Measurements from ENCODE around the gene VASP. TPM values are rescaled to one million over a fixed set of nuclear protein-coding genes. Genes with fewer than 3 reads are reported as not detected.

The VASP gene
- total RNA-seq, 1 donor = 71.3 TPM

DNA sequence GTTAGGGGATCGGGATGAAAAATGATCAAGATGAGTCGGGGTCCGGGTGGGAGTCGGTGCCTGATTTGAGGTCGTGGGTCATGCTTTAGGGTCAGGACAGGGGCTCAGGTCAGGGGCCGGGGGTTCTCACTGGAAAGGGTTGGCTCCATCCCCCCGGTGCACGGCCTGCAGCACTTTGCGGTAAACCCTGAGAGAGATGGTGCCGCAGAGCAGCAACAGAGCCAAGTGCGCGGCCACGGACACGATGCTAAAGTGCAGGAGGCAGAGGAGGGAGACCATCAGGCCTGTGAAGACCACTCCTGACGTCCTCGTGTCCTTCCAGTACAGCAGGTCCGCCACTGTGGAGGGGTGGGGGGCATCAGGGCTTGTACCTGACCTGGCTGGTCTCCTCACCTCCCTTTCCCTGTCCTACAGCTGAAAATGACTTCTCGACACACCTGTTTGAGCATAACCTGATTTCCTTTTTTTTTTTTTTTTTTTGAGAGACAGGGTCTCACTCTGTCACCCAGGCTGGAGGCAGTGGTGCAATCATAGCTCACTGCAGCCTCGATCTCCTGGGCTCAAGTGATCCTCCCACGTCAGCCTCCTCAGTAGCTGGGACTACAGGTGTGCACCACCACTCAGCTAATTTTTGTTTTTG, 17.9 kb upstream of the VASP start:
- no peak for DNase-seq (ENCODE audit: insufficient read length, low spot score, missing footprints)
- Histone ChIP-seq H3K4me3 (ENCODE audit: insufficient read depth, low read length) (no peak overlapping the region), H3K9me3 (ENCODE audit: low read depth, low read length) (no peaks in the 10 kb centered on the region), H3K4me2 (ENCODE audit: insufficient read depth, low read length) (no peak overlapping the region), H4K20me1 (ENCODE audit: insufficient read depth, low read length) (no peaks in the 10 kb centered on the region), H3K36me3 (ENCODE audit: insufficient read depth, low read length) (no peaks in the 10 kb centered on the region), H2AFZ (ENCODE audit: low read length) (no peak overlapping the region), H3K27ac (ENCODE audit: low read depth, low read length) (no peak overlapping the region), H3K79me2 (ENCODE audit: insufficient read depth, low read length) (no peaks in the 10 kb centered on the region), H3K27me3 (ENCODE audit: insufficient read depth, low read length) (no peaks in the 10 kb centered on the region), H3K4me1 (ENCODE audit: insufficient read depth, low read length) (peaks cover 9% of the 10 kb centered on the region)
- TF ChIP-seq, protein P1, sequence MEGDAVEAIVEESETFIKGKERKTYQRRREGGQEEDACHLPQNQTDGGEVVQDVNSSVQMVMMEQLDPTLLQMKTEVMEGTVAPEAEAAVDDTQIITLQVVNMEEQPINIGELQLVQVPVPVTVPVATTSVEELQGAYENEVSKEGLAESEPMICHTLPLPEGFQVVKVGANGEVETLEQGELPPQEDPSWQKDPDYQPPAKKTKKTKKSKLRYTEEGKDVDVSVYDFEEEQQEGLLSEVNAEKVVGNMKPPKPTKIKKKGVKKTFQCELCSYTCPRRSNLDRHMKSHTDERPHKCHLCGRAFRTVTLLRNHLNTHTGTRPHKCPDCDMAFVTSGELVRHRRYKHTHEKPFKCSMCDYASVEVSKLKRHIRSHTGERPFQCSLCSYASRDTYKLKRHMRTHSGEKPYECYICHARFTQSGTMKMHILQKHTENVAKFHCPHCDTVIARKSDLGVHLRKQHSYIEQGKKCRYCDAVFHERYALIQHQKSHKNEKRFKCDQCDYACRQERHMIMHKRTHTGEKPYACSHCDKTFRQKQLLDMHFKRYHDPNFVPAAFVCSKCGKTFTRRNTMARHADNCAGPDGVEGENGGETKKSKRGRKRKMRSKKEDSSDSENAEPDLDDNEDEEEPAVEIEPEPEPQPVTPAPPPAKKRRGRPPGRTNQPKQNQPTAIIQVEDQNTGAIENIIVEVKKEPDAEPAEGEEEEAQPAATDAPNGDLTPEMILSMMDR (IDR thresholded peaks at IDR 0.05; ENCODE audit: extremely low read depth, low read depth, low read length) = no peak

GRCh38 chr19:45492137-45492626, 15.1 kb upstream of the VASP start:
- DNase-seq (ENCODE audit: insufficient read length, low spot score, missing footprints) = no peak
- Histone ChIP-seq H3K4me1 (ENCODE audit: insufficient read depth, low read length) (peaks cover 14% of the 10 kb centered on the region), H3K27me3 (ENCODE audit: insufficient read depth, low read length) (peaks cover 16% of the 10 kb centered on the region), H3K4me3 (ENCODE audit: insufficient read depth, low read length) (peak overlapping the region; percentile 79), H2AFZ (ENCODE audit: low read length) (no peak overlapping the region), H3K9me3 (ENCODE audit: low read depth, low read length) (no peaks in the 10 kb centered on the region), H3K36me3 (ENCODE audit: insufficient read depth, low read length) (no peaks in the 10 kb centered on the region), H3K79me2 (ENCODE audit: insufficient read depth, low read length) (no peaks in the 10 kb centered on the region), H3K27ac (ENCODE audit: low read depth, low read length) (no peak overlapping the region), H4K20me1 (ENCODE audit: insufficient read depth, low read length) (peaks cover 6% of the 10 kb centered on the region), H3K4me2 (ENCODE audit: insufficient read depth, low read length) (peak overlapping the region; percentile 79)
- TF ChIP-seq, protein P1 (IDR thresholded peaks at IDR 0.05; ENCODE audit: extremely low read depth, low read depth, low read length) = no peak

GRCh38 chr19:45492627-45493470, 14.4 kb upstream of the VASP start:
- no peak overlapping the region for H3K27ac ChIP-seq (ENCODE audit: low read depth, low read length)
- H3K27me3 ChIP-seq (ENCODE audit: insufficient read depth, low read length) = peaks cover 21% of the 10 kb centered on the region
- DNase-seq (ENCODE audit: insufficient read length, low spot score, missing footprints) = peak; percentile 97
- H2AFZ ChIP-seq (ENCODE audit: low read length) = peak overlapping the region; percentile 93
- no peaks in the 10 kb centered on the region for H3K9me3 ChIP-seq (ENCODE audit: low read depth, low read length)
- peaks cover 14% of the 10 kb centered on the region for H3K4me1 ChIP-seq (ENCODE audit: insufficient read depth, low read length)
- H4K20me1 ChIP-seq (ENCODE audit: insufficient read depth, low read length) = peaks cover 6% of the 10 kb centered on the region
- no peaks in the 10 kb centered on the region for H3K36me3 ChIP-seq (ENCODE audit: insufficient read depth, low read length)
- H3K79me2 ChIP-seq (ENCODE audit: insufficient read depth, low read length) = no peaks in the 10 kb centered on the region
- H3K4me3 ChIP-seq (ENCODE audit: insufficient read depth, low read length) = peak overlapping the region; percentile 79
- TF ChIP-seq, protein P1 (IDR thresholded peaks at IDR 0.05; ENCODE audit: extremely low read depth, low read depth, low read length) = no peak
- peak overlapping the region; percentile 79 for H3K4me2 ChIP-seq (ENCODE audit: insufficient read depth, low read length)
